SU-DHL-6 (cell line): ENCODE measurements around the gene AKR1B15.

Source experiments
- H2AFZ ChIP-seq: fragments of 200-600 bp; sonication (generic); 2 replicates; pipeline ENCODE4 v1.6.1; 2014; ENCODE audit warnings: low read depth, mild to moderate bottlenecking, moderate library complexity, mixed read lengths, antibody characterized with exemption, low read length; ENCODE audit not compliant: severe bottlenecking
- H3F3A ChIP-seq: fragments of 200-600 bp; shearing (Covaris generic); 2 replicates; pipeline ENCODE4 v1.6.0; 2016; ENCODE audit warnings: antibody characterized with exemption, mild to moderate bottlenecking; ENCODE audit not compliant: insufficient read depth
- H3K27ac ChIP-seq: fragments of 200-600 bp; sonication (generic); 2 replicates; pipeline ENCODE4 v1.5.1; 2016; ENCODE audit warnings: low read depth, mild to moderate bottlenecking, low read length, moderate library complexity, mixed read lengths
- H3K27me3 ChIP-seq: fragments of 200-600 bp; sonication (generic), shearing (Covaris generic); 2 replicates; pipeline ENCODE4 v1.6.0; 2014; ENCODE audit warnings: mild to moderate bottlenecking, low read length
- H3K36me3 ChIP-seq: fragments of 200-600 bp; sonication (generic); 2 replicates; pipeline ENCODE4 v1.6.1; 2014; ENCODE audit warnings: mild to moderate bottlenecking, low read length, mixed read lengths
- H3K4me2 ChIP-seq: fragments of 300-600, 200-600 bp; shearing (Covaris generic), sonication (generic); 2 replicates; pipeline ENCODE4 v1.6.0; 2014; ENCODE audit warnings: low read length, low read depth, mild to moderate bottlenecking; ENCODE audit not compliant: poor library complexity, severe bottlenecking
- H3K4me3 ChIP-seq: fragments of 200-600 bp; sonication (generic); 2 replicates; pipeline ENCODE4 v1.5.1; 2014; ENCODE audit warnings: antibody characterized with exemption, low read length, mild to moderate bottlenecking, mixed read lengths; ENCODE audit not compliant: insufficient read depth, poor library complexity, severe bottlenecking
- H3K79me2 ChIP-seq: fragments of 200-600 bp; sonication (generic); 2 replicates; pipeline ENCODE4 v1.6.1; 2014; ENCODE audit warnings: mild to moderate bottlenecking, low read length, moderate library complexity; ENCODE audit not compliant: insufficient read depth
- H3K9ac ChIP-seq: fragments of 200-600 bp; sonication (generic); 2 replicates; pipeline ENCODE4 v1.7.0; 2014; ENCODE audit warnings: mild to moderate bottlenecking, low read length
- H3K9me2 ChIP-seq: fragments of 200-600 bp; sonication (generic); replicated peaks from 2 replicates; pipeline ENCODE4 v1.6.1; 2014; ENCODE audit warnings: low read length; ENCODE audit not compliant: insufficient read depth
- H3K9me3 ChIP-seq: fragments of 200-600 bp; sonication (generic); 2 replicates; pipeline ENCODE4 v1.6.1; 2014; ENCODE audit warnings: low read length, mixed read lengths; ENCODE audit not compliant: insufficient read depth
- H4K20me1 ChIP-seq: fragments of 200-600 bp; sonication (generic); 2 replicates; pipeline ENCODE4 v1.6.1; 2014; ENCODE audit warnings: low read depth, mild to moderate bottlenecking, antibody characterized with exemption, low read length, moderate library complexity, mixed read lengths
- EZH2phosphoT487 ChIP-seq: fragments of 200-600 bp; sonication (generic), shearing (Covaris generic); conservative IDR thresholded peaks from 2 replicates; pipeline ENCODE4 v1.6.1; 2018; ENCODE audit warnings: mild to moderate bottlenecking, antibody characterized with exemption, low read length, moderate library complexity, mixed read lengths
- TF ChIP-seq, protein P1 (sequence below): fragments of 200-600 bp; sonication (generic); IDR thresholded peaks from one replicate; pipeline ENCODE4 v1.5.1; 2017; ENCODE audit warnings: antibody characterized with exemption, mild to moderate bottlenecking, low read length, moderate library complexity; ENCODE audit not compliant: insufficient read depth, poor library complexity, severe bottlenecking

Gene AKR1B15

DNA sequence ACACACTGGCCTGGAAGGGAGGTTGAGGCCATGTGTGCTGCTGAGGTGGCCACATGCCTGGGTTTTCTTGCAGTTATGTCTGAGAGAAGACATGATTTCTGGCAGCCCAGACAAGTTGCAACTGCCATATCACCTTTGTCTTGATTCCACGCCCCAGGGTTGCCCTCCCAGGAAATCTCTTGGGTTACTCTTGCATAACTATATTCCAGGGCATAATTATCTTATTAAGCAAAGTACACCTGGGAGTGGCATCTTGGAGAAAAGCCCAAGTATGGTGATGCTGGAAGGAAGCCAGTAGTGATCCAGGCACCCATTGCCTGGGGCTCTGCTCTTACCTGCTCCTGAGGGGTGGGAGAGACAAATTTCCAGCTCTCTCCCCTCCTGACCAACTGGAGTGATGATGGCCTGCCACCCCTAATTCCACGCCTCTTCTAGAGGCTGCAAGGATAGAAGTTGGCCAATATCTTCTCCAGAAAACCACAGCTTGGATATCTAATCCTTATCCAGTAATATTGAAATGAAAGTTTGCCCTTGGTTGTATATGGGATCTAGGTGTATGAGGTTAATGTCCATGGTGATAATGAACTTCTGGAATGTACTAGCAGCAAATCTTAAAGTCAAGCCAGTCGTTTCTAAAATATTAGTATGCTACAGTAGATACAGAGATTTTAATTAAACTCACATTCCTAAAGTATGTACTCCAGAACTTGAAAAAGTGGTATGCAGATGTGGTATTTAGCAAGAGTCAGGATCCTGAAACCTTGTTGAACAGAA is 16.5 kb upstream of the AKR1B15 start:
- Histone ChIP-seq H3K4me3 (no peak overlapping the region), H2AFZ (no peak overlapping the region), H3K9ac (no peak overlapping the region)

DNA sequence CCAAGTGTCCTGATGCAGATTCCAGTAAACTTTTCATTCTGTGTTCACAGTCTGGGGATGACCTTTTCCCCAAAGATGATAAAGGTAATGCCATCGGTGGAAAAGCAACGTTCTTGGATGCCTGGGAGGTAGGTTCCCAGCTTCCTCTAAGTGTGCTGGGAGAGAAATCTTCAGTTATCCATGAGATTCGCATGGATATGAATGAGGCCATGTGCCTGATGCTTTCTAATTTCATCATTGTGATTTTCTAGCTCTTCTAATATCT is 16.0 kb upstream of the AKR1B15 start:
- no peak overlapping the region for H2AFZ ChIP-seq
- H3K9me2 ChIP-seq = no peaks in the 10 kb centered on the region
- TF ChIP-seq, protein P1, sequence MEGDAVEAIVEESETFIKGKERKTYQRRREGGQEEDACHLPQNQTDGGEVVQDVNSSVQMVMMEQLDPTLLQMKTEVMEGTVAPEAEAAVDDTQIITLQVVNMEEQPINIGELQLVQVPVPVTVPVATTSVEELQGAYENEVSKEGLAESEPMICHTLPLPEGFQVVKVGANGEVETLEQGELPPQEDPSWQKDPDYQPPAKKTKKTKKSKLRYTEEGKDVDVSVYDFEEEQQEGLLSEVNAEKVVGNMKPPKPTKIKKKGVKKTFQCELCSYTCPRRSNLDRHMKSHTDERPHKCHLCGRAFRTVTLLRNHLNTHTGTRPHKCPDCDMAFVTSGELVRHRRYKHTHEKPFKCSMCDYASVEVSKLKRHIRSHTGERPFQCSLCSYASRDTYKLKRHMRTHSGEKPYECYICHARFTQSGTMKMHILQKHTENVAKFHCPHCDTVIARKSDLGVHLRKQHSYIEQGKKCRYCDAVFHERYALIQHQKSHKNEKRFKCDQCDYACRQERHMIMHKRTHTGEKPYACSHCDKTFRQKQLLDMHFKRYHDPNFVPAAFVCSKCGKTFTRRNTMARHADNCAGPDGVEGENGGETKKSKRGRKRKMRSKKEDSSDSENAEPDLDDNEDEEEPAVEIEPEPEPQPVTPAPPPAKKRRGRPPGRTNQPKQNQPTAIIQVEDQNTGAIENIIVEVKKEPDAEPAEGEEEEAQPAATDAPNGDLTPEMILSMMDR = no peak
- TF ChIP-seq EZH2phosphoT487 = no peak
- H4K20me1 ChIP-seq = no peaks in the 10 kb centered on the region
- H3F3A ChIP-seq = no peaks in the 10 kb centered on the region
- H3K9me3 ChIP-seq = no peaks in the 10 kb centered on the region
- no peaks in the 10 kb centered on the region for H3K36me3 ChIP-seq
- H3K27ac ChIP-seq = no peak overlapping the region
- H3K4me3 ChIP-seq = no peak overlapping the region
- H3K79me2 ChIP-seq = no peaks in the 10 kb centered on the region
- no peak overlapping the region for H3K9ac ChIP-seq
- no peak overlapping the region for H3K4me2 ChIP-seq
- H3K27me3 ChIP-seq = no peaks in the 10 kb centered on the region

More for the DNA sequence above, 16.5 kb upstream of the AKR1B15 start:
- no peak for TF ChIP-seq EZH2phosphoT487
- TF ChIP-seq, protein P1 = no peak
- Histone ChIP-seq H4K20me1 (no peaks in the 10 kb centered on the region), H3K27me3 (no peaks in the 10 kb centered on the region), H3K9me2 (no peaks in the 10 kb centered on the region), H3K27ac (no peak overlapping the region), H3K36me3 (no peaks in the 10 kb centered on the region), H3K79me2 (no peaks in the 10 kb centered on the region), H3K9me3 (no peaks in the 10 kb centered on the region), H3K4me2 (no peak overlapping the region), H3F3A (no peaks in the 10 kb centered on the region)

DNA sequence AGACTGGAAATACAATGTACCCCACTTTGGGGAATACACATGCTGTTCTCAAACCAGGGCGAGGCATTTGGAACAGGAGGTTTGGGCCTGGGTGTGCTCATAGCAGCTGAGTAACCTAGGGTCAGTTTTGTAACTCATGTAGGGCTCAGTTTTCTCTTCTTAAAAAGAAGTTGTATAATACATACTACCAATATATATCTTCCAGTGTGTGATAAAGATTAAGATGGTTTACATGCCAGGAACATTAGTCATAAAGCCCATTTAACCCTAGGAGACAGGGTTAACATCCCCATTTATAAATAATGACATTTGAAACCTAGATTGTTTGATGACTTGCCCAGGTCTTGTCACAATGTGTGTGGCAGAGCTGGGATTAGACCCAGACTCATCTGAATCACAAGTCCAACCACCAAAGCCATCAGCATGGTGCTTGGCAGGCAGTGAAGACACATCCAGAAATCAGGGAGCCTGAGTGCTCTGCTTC is 15.6 kb upstream of the AKR1B15 start:
- Histone ChIP-seq H3K27me3 (no peaks in the 10 kb centered on the region), H3K9me3 (no peaks in the 10 kb centered on the region), H3K79me2 (no peaks in the 10 kb centered on the region), H3F3A (no peaks in the 10 kb centered on the region), H2AFZ (no peak overlapping the region), H3K4me3 (no peak overlapping the region), H3K9me2 (no peaks in the 10 kb centered on the region), H3K36me3 (no peaks in the 10 kb centered on the region), H3K9ac (no peak overlapping the region), H3K4me2 (no peak overlapping the region), H3K27ac (no peak overlapping the region), H4K20me1 (no peaks in the 10 kb centered on the region)
- TF ChIP-seq EZH2phosphoT487 = no peak
- TF ChIP-seq, protein P1 = no peak
